ENCODE results near the gene TEK.

DNA sequence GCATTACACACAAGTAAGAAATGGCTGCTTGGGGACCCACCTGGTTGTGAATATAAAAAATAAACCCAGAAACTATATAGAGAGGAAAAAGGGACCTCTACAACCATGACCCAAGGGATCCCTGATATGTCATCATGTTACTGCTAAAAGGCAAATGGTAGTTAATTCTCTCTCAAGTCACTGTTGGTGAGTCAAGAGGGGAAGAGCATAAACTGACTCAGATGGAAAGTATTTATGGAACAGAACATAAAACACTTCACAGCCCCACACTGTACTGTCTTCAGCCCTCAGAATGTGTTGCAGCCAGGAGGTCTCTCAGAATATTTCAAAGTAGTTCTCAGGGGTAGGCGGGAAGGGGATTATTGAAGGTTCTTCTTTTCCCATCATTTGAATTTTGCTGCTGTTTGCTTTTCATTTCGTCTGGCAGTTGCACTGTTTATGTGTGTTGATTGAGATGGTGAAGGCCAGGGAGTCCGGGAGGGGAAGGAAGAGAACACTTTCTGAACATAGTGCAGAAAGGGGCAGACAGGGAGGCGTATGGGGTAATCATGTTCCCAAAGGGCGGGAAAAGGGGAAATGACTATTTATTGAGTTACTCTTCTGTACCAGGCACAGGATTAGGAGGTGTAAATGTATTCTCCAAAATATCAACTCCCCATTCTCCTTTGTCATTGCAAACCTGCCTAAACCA is 85.5 kb downstream of the TEK start:
- TF ChIP-seq, protein P1, sequence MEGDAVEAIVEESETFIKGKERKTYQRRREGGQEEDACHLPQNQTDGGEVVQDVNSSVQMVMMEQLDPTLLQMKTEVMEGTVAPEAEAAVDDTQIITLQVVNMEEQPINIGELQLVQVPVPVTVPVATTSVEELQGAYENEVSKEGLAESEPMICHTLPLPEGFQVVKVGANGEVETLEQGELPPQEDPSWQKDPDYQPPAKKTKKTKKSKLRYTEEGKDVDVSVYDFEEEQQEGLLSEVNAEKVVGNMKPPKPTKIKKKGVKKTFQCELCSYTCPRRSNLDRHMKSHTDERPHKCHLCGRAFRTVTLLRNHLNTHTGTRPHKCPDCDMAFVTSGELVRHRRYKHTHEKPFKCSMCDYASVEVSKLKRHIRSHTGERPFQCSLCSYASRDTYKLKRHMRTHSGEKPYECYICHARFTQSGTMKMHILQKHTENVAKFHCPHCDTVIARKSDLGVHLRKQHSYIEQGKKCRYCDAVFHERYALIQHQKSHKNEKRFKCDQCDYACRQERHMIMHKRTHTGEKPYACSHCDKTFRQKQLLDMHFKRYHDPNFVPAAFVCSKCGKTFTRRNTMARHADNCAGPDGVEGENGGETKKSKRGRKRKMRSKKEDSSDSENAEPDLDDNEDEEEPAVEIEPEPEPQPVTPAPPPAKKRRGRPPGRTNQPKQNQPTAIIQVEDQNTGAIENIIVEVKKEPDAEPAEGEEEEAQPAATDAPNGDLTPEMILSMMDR (conservative IDR thresholded peaks at IDR 0.05; ENCODE audit: low read depth, low read length): no peak
- no peak for TF ChIP-seq EZH2phosphoT487 (IDR thresholded peaks at IDR 0.05; ENCODE audit: borderline replicate concordance, low read length)
- TF ChIP-seq EZH2 (IDR thresholded peaks at IDR 0.05; ENCODE audit: low read length, unreplicated experiment): no peak

Measured in PC-3 (cell line).